Measurements from ENCODE around the gene ATAD3B.
"Not testable (repeated sequence)": the region's sequence is repeated elsewhere in the genome, so short reads cannot be mapped to it uniquely, and the experiment has no call there.

The ATAD3B gene

DNA sequence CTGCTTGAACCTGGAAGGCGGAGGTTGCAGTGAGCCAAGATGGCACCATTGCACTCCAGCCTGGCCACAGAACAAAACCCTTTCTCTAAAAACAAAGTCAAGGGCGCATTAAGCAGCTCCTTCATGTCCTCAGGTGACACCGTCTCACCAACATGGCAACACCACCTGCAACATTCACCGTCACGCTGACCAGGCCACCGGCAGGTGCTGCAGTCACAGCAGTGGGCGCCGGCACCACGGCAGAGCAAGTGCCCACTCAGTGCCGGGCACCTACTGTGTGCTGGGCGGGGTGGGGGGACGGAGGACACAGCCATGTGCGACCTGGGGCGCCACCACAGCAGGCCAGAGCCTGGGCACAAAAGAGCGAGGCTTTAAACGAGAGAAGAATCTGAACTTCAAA, 12.1 kb downstream of the ATAD3B start:
- DNase-seq = no peak

DNA sequence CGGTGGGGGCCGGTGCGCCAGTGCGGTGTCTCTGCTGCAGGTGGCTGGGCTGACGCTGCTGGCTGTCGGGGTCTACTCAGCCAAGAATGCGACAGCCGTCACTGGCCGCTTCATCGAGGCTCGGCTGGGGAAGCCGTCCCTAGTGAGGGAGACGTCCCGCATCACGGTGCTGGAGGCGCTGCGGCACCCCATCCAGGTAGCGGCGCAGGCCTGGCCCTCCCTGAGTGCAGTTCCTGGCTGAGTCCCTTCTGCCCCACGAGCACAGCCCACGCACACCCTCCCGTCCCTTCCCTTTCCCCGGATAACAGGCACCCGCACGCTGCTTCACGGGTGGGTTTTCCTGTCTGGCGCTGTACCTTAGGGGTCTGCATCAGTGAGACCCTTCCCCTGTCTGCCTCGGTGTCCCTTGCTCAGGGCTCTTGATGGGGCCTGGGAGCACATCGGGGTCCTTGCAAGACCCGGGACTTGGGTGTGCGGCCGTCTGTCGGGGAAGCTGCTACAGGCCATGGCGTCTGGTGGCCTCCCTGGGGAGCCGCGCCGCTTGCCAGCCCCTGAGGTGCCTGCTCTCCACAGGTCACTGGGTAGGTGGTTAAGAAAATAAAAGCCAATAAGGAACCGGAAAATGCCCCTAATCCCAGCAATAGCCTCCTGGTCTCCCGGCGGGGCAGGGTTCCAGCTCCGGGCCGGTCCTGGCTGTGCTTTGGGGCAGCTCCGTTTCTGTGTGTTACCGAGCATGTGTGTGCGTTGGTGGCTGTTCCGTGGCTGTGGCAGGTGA, 13.6 kb downstream of the ATAD3B start:
- not testable (repeated sequence) for DNase-seq

DNA sequence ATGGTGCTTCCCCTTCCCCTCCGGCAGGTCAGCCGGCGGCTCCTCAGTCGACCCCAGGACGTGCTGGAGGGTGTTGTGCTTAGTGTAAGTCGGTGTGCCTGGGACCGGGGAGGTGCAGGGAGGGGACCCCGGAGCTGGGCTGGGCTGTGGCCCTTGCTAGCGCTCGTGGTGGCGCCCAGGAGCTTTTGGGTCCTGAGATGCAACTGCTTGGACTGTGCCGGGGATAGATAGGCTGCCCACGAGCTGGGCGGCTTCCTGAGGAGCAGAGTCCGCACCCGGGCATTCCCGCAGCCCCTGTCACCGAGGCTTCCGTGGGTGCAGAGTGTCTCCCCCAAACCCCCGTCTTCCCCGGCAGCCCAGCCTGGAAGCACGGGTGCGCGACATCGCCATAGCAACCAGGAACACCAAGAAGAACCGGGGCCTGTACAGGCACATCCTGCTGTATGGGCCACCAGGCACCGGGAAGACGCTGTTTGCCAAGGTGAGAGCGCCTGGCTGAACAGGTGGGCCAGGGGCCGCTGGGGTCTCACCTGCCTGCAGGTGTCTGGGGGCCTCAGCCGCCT, 14.3 kb downstream of the ATAD3B start:
- DNase-seq = not testable (repeated sequence)

DNA sequence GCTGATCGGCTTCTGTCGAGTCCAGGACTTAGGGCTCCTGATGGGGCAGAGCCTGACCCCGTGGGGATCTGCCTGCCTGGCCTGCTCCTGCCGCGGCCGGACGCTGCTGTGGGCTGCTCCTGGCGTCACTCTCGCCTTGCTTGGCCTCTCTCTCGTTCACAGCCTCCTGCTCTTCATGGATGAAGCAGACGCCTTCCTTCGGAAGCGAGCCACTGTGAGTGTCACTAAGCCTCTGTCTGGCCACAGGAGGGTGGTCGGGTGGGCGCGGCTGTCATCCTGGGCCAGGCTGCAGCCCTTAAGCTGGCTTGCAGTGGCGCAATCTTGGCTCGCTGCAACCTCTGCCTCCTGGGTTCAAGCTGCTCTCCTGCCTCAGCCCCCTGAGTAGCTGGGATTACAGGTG, 16.1 kb downstream of the ATAD3B start:
- no peak for DNase-seq

DNA sequence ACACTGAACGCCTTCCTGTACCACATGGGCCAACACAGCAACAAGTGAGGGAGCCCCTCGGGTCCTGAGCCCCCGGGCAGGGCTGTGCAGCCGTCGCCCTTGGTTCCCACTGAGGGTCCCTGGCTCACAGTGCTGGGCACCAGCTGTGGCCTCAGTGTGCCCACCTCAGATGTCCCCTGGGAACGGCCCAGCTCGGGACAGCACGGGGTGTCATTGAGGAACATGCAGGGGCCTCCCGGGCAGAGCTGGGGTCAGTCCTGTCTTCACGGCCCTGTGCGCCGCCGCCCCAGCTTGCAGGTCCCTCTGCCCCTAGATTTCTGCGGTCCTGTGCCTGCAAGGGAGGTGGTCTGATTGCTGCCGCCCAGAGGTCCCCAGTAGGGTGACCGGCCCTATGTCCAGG, 17.7 kb downstream of the ATAD3B start:
- no peak for DNase-seq

DNA sequence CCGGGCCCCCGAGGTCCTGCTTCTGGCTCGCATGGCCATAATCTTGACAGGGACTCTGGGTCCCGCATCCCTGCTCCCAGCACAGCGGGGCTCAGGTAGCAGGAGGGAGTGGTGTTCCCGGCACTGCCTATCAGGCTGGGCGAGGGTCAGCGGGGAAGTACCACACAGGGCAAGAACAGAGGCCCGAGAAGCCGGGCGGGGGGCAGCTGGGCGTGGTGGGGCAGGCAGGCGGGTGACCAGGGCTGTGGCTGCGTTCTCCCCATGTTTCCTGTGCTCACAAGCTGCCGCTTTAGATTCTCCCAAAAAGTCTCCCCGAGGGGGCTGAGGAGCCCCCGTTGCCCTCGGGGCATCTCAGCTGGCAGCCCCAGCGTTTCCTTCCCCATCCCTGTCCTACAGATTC, 18.3 kb downstream of the ATAD3B start:
- no peak for DNase-seq

DNA sequence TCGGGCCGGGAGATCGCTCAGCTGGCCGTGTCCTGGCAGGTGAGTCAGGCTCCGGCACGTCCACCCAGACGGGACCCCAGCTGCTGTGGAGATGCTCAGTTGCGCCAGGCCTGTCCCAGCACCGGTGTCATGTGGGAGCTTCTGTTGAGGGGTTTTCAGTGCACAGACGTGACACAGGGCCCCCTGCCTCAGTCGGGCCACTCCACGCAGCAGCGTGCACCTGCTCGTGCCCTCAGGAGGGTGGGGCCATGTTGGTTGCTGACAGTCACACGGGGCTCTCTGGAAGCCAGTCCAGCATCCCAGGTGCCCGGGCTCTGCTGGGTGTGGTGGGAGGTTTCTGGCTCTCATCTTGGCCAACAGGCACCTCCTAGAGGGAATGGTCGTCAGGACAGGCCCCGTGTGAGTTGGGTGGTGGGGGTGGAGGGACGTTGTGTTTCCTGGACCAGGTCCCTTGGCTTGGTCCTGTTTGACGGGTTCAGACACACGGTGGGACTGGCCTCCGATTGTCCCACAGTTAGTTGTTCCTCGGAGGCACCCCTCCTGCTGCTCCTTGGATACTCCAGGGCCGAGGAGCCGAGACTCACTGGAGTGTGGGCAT, 19.2 kb downstream of the ATAD3B start:
- no peak for DNase-seq

DNA sequence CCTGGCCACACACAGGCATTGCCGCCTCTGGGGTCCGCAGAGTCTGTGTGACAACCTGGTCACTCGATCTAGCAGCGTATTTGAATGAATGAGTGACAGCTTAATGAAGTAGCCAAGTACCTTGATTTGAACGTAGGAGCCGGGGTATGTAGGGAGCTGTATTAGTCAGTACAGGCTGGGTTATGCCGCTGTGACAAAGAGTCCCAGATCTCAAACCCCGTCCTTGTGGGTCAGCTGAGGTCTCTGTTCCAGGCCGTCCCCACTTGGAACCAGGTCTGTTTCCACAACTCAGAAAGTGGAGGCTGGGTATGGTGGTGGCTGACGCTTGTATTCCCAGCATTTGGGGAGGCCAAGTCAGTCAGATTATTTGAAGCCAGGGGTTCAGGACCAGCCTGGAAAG, 20.0 kb downstream of the ATAD3B start:
- DNase-seq = no peak

DNA sequence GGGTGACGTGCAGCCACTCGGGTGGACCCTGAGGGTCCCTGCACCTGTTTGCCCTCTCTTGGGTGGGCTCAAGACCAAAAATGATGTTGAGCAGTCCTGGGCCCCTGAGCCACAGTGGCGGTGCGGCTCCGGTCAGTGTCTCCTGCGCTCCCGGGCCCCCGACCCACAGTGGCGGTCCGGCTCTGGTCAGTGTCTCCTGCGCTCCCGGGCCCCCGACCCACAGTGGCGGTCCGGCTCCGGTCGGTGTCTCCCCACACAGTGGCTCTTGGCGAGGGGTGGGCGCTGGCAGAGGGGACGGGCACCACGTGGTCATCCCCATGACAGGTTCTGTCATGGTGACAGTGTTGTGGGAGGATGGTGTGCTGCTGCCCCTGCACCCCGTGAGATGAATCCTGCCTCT, 22.7 kb downstream of the ATAD3B start:
- DNase-seq = not testable (repeated sequence)

DNA sequence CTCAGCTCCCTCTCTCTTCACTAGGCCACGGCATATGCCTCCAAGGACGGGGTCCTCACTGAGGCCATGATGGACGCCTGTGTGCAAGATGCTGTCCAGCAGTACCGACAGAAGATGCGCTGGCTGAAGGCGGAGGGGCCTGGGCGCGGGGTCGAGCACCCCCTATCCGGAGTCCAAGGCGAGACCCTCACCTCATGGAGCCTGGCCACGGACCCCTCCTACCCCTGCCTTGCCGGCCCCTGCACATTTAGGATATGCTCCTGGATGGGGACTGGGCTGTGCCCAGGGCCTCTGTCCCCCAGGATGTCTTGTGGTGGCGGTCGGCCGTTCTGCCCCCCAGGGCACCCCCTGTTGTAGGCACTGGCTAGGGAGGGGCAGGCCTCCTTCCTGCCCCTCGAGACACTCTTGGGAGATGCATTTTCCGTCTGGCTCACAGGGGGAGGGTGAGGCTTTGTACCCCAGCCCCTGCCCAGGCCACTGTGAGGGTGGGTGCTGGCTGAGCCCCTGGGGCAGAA, 24.0 kb downstream of the ATAD3B start:
- not testable (repeated sequence) for DNase-seq

DNA sequence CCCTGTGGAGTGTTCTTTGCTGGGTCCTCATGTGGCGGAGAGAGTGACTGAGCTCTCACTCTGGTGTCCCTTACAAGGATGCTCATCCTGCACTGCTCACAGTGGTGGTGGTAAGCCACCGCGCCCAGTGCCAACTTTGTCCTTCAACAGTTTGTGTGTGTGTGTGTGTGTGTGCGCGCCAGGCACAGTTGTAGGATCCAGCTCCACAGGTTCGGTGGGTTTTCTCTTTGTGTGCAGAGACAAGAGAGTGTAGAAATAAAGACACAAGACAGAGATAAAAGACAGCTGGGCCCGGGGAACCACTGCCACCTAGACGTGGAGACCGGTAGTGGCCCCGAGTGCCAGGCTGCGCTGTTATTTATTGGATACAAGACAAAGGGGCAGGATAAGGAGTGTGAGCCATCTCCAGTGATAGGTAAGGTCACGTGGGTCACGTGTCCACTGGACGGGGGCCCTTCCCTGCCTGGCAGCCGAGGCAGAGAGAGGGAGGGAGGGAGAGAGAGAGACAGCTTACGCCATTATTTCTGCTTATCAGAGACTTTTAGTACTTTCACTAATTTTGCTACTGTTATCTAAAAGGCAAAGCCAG, 33.3 kb downstream of the ATAD3B start:
- peak; percentile 32 to 49 for DNase-seq

DNA sequence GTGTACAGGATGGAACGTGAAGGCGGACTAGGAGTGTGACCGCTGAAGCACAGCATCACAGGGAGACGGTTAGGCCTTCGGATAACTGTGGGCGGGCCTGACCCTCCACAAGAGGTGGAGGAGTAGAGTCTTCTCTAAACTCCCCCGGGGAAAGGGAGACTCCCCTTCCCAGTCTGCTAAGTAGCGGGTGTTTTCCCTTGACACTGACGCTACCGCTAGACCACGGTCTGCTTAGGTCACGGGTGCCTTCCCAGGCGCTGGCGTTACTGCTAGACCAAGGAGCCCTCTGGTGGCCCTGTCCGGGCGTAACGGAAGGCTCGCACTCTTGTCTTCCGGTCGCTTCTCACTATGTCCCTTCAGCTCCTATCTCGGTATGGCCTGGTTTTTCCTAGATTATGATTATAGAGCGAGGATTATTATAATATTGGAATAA, 33.8 kb downstream of the ATAD3B start:
- DNase-seq = peak in 1 of 2 donors; percentile 31

DNA sequence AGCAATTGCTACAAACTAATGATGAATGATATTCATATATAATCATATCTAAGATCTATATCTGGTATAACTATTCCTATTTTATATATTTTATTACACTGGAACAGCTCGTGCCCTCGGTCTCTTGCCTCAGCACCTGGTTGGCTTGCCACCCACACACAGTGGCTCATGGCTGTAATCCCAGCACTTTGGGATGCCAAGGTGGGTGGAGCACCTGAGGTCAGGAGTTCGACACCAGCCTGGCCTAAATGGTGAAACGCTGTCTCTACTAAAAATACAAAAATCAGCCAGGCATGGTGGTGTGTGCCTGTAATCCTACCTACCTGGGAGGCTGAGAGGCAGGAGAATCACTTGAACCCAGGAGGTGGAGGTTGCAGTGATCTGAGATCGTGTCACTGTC, 34.2 kb downstream of the ATAD3B start:
- not testable (repeated sequence) for DNase-seq

DNA sequence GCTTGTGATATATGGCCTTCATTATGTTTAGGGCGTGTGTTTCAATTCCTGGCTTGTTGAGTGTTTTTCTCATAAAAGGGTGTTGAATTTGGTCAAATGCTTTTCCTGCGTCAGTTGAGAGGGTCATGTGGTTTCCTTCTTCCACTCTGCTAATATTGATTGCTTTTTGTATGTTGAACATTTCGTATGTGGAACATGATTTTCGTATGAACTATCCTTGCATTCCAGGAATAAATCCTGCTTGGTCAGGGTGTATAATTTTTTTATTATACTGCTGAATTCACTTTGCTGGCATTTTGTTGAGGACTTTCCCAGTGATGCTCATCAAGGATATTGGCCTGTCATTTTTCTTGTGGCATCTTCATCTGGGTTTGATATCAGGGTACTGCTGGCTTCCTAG, 35.7 kb downstream of the ATAD3B start:
- DNase-seq = no peak

DNA sequence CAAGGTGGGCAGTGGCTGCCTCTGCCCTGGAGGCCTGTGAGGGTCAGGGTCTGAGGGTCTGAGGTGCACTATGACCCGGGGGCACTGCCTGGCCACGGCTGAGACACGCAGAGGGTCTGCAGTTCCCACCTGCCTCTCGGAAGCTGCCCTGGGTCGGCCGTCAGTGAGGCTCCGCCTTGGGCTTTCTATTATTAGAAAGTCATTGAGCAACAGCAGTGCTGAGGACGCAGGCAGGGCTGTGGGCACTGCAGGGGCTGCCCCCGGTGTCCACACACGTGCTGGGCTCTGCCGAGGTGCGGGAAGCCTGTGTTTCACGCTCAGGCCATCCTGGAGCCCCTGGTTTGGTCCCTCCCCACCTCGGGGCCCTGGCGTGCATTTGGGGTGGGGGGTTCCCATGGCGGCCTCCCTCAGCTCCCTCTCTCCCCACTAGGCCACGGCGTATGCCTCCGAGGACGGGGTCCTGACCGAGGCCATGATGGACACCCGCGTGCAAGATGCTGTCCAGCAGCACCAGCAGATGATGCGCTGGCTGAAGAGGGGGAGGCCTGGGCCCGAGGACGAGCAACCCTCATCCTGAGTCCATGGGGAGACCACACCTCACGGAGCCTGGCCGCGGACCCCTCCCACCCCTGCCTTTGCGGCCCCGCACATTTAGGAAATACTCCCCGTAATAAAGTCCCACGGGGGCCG, 37.4 kb downstream of the ATAD3B start:
- DNase-seq = not testable (repeated sequence)

DNA sequence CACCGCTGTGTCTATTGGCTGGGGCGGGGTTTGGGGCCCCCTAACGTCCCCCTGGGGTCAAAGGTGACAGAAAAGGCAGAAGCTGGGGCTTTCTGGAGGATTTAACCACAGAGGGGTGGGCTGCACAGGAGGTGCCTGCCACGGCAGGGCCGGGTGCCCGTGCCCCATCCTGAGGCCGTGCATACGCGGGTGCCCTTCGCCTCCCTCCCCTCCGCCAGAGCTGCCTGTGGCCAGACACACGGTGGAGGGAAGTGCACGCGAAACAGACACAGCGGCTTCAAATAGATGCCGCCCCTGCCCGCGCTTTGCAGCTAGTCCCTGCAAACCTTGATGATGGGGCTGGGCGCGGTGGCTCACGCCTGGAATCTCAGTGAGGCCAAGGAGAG, 37.9 kb downstream of the ATAD3B start:
- not testable (repeated sequence) for DNase-seq

DNA sequence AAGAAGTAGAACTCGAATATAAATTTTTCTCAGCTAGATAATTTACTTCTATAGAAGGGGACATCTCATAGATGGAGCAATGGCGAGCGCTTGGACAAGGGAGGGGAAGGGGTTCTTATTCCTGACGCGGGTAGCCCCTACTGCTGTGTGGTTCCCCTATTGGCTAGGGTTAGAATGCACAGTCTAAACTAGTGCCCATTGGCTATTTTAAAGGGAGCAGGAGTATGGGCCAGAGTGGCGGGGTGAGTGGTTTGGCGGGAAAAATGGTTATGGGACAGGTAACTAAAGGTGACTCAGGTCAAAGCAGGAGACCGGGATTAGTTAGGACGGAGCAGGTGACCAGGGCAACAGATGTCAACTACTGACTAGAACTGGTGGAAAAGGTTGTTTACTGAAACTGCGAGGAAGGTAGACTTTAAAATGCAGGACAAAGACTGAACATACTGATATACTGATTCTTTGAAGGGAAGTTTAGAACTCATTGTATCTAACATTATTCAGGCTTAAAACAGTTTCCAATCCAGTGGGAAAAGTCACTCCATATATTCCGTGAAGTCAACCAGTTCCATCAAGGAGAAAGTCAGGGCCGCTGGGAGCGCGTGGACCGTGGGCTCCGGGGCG, 39.5 kb downstream of the ATAD3B start:
- no peak for DNase-seq

DNA sequence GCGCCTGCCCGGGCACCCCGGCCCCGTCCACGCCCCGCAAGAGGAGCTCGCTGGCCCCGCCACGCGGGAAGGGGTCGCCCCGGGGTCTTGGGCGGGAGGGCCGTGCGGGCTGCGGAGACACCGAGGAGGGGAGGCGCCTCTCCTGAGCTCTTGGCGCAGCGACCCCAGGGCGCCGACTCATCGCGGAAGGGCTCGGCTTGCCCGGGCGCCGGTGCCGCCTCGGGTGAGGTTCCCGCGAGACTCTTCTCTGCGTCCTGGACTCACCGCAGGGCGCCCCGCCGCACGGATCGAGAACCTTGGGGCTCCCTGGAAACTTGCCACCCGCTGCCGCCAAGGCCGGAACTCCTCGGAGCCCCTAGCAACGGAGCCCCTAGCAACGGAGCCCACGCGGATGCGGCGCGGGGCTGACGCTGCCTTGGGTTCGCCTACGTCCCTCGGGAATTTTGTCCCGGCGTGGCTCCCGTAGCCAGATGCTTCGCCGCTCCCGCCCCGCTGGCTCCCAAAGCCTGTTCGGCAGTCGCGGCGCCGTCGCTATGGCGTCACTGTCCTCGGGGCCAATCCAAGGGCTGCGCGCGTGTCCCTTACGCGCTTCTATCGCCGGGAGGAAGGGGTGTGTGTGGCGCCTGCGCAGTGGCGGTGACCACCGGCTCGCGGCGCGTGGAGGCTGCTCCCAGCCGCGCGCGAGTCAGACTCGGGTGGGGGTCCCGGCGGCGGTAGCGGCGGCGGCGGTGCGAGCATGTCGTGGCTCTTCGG, 40.1 kb downstream of the ATAD3B start, which contains the start of gene ATAD3A:
ATAD3A (plus strand) TSS at position 630 of the 753 bp plus-strand sequence; CDS start at position 737, 107 bp downstream.
- peak; percentile 90 to 92 for DNase-seq

DNA sequence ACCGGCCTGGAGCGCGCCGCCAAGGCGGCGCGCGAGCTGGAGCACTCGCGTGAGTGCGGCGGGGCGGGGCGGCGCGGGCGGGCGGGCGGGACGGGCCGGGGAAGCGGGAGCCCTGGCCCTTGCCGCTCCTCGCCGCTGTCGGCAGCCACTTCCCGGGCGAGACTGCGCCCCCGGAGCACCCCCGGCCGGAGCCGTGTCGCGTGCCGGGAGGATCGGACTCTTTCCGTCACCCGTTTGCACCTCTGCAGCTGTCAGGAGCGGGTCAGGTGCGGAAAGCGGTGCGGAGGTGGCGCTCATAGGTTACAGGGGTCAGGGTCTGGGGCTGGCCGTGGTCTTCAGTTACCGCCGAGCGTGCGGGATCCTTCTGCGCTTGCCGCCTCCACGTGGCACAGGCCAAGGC, 40.9 kb downstream of the ATAD3B start:
- DNase-seq = not testable (repeated sequence)

DNA sequence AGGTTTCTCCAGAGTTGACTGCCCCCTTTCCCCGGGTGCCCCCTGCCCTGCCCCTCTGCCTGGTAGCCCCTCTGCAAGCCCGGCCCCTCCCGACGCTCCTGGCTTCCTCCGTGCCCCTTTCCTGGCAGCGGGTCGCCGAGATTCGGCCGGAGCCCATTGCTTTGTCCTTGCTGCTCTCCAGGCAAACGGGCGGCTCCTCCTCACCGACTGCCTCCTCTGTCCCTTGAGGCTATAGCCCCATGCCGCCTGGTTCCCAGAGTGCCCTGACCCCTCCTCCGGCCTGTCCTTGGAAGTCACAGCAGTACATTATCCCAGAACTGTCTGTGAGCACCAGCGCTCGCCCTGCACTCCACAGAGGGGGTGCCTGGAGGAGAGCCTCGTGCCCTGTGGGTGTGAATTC, 42.1 kb downstream of the ATAD3B start:
- not testable (repeated sequence) for DNase-seq

DNA sequence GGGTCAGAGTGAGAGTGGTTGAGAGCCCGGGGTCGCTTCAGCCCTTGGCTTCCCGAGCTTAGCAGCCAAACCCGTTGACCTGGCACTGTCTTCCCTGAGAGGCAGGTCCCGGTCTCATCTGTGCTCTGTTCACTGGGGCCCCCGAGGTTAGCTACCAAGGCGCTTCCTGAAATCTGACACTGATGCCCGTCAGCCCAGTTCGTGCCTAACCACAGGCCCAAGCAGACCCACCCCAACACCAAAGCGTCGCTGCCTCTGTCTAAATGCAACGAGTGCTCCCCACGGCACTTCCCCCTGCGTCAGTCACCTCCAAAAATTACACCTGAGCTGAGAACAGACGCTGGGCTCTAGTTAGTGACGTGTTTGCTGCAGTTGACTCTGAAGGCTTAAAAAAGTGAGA, 42.8 kb downstream of the ATAD3B start:
- DNase-seq = not testable (repeated sequence)

DNA sequence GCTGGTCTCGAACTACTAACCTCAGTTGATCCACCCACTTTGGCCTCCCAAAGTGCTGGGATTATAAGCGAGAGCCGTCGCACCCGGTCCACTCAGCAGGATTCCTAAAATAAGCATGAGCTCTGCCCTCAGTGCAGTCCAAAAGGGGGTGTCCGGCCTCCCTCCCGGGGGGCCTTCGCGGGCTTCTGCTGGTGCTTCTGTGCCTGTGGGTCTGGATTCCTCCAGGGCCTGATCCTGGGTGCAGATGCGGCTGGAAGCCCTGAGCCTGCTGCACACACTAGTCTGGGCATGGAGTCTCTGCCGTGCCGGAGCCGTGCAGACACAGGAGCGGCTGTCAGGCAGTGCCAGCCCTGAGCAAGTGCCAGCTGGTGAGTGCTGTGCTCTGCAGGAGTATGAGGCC, 45.4 kb downstream of the ATAD3B start:
- not testable (repeated sequence) for DNase-seq

Measured in bone marrow (tissue), 2 donors.